Measurements from ENCODE around the gene IGFBP7.

- TF ChIP-seq, protein P1, sequence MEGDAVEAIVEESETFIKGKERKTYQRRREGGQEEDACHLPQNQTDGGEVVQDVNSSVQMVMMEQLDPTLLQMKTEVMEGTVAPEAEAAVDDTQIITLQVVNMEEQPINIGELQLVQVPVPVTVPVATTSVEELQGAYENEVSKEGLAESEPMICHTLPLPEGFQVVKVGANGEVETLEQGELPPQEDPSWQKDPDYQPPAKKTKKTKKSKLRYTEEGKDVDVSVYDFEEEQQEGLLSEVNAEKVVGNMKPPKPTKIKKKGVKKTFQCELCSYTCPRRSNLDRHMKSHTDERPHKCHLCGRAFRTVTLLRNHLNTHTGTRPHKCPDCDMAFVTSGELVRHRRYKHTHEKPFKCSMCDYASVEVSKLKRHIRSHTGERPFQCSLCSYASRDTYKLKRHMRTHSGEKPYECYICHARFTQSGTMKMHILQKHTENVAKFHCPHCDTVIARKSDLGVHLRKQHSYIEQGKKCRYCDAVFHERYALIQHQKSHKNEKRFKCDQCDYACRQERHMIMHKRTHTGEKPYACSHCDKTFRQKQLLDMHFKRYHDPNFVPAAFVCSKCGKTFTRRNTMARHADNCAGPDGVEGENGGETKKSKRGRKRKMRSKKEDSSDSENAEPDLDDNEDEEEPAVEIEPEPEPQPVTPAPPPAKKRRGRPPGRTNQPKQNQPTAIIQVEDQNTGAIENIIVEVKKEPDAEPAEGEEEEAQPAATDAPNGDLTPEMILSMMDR (IDR thresholded peaks at IDR 0.05), result no peak
- TF ChIP-seq EP300 (IDR thresholded peaks at IDR 0.05) (no peak), POLR2AphosphoS5 (IDR thresholded peaks at IDR 0.05) (no peak)
Observed at GRCh38 chr4:57147335-57148060, 37.3 kb upstream of the IGFBP7 start.
